IPS-20b (cell line): ENCODE results near the gene KRTAP10-5.

Experiments
- H3K27ac ChIP-seq: one replicate; pipeline ENCODE4 v1.5.1; 2013; ENCODE audit warnings: low read length
- H3K27me3 ChIP-seq: 2 replicates; pipeline ENCODE4 v1.6.1; 2013; ENCODE audit warnings: mild to moderate bottlenecking, low read length, inconsistent platforms; ENCODE audit not compliant: insufficient read depth
- H3K36me3 ChIP-seq: 2 replicates; pipeline ENCODE4 v1.6.1; 2013; ENCODE audit warnings: low read depth, mild to moderate bottlenecking, inconsistent platforms, low read length, moderate library complexity; ENCODE audit not compliant: insufficient read depth
- H3K4me1 ChIP-seq: 2 replicates; pipeline ENCODE4 v1.6.1; 2013; ENCODE audit warnings: mild to moderate bottlenecking, control low read depth, inconsistent platforms, low read length, moderate library complexity; ENCODE audit not compliant: insufficient read depth
- H3K4me3 ChIP-seq: 2 replicates; pipeline ENCODE4 v1.5.1; 2013; ENCODE audit warnings: mild to moderate bottlenecking, low read length, inconsistent platforms
- H3K9ac ChIP-seq: 2 replicates; pipeline ENCODE4 v1.6.1; 2013; ENCODE audit warnings: low read depth, mild to moderate bottlenecking, inconsistent platforms, low read length, moderate library complexity
- H3K9me3 ChIP-seq: 2 replicates; pipeline ENCODE4 v1.6.1; 2013; ENCODE audit warnings: mild to moderate bottlenecking, low read depth, low read length, inconsistent platforms; ENCODE audit not compliant: insufficient read depth

The KRTAP10-5 gene

GRCh38 chr21:44572959-44573583 is 7.3 kb downstream of the KRTAP10-5 start:
- no peak overlapping the region for H3K4me3 ChIP-seq
- H3K9ac ChIP-seq: no peak overlapping the region
- no peaks in the 10 kb centered on the region for H3K36me3 ChIP-seq

GRCh38 chr21:44571844-44572782 is 8.3 kb downstream of the KRTAP10-5 start:
- no peaks in the 10 kb centered on the region for H3K27me3 ChIP-seq
- peaks cover 3% of the 10 kb centered on the region for H3K9me3 ChIP-seq
- H3K27ac ChIP-seq: no peak overlapping the region
- H3K36me3 ChIP-seq: no peaks in the 10 kb centered on the region
- no peak overlapping the region for H3K4me3 ChIP-seq
- no peaks in the 10 kb centered on the region for H3K4me1 ChIP-seq
- no peak overlapping the region for H3K9ac ChIP-seq

More at GRCh38 chr21:44572959-44573583, 7.3 kb downstream of the KRTAP10-5 start:
- no peak overlapping the region for H3K27ac ChIP-seq
- peaks cover 6% of the 10 kb centered on the region for H3K9me3 ChIP-seq
- H3K27me3 ChIP-seq: no peaks in the 10 kb centered on the region
- H3K4me1 ChIP-seq: no peaks in the 10 kb centered on the region

DNA sequence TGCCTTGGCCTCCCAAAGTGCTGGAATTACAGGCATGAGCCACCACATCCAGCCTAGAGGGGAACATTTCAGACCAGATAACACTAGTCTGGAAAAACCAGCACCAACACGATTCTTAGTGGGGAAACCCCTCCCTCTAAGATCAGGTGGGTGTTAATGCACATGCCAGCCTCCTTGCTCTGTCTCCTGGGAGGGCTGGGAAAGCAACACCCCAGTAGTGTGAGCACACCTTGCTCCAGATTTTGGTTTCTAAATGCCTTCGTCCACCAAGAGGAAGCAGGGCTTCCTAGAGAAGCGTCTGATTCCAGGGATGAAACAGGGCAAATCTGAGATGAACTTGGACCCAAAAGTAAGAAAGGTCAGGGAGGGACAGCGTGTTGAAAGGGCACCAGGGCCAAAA is 9.1 kb downstream of the KRTAP10-5 start:
- no peak overlapping the region for H3K4me3 ChIP-seq
- no peaks in the 10 kb centered on the region; the same call in 1 of the 2 replicates for H3K9me3 ChIP-seq
- H3K36me3 ChIP-seq: no peaks in the 10 kb centered on the region
- no peaks in the 10 kb centered on the region for H3K27me3 ChIP-seq
- H3K4me1 ChIP-seq: no peaks in the 10 kb centered on the region
- H3K9ac ChIP-seq: no peak overlapping the region
- H3K27ac ChIP-seq: no peak overlapping the region

DNA sequence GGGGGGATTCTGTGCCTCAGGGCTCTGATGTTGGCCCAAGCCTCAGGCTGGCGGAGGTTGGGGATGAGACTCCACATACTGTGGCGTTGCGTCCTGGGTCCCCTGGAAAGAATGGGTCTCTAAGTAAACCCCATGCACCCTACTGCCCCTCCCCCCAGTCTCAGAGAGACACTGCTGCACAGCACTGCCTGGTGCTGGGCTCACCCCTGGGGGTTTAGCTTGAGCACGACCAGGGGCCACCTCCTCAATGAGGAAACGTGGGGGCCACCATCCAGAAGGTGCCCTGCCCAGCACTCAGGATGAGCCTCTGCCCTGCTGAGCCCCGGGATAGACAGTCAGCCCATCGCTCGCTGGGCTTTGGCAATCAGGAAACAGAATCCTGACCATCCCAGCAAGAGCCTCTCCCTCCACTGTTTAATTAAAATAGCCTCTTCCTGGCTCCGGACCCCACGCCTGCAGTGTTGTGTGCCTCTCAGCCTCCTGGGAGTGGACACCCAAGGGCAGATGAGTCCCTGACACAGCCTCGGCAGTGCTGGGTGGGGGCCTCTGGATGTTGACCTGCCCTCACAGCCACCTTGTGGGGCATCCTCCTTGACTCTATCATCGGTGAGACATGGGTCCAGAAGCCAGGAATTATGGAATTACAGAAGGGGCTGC is 10.4 kb downstream of the KRTAP10-5 start:
- Histone ChIP-seq H3K9ac (no peak overlapping the region), H3K27me3 (no peaks in the 10 kb centered on the region), H3K4me1 (no peaks in the 10 kb centered on the region), H3K4me3 (no peak overlapping the region), H3K36me3 (no peaks in the 10 kb centered on the region), H3K27ac (no peak overlapping the region), H3K9me3 (no peaks in the 10 kb centered on the region; the same call in 1 of the 2 replicates)

DNA sequence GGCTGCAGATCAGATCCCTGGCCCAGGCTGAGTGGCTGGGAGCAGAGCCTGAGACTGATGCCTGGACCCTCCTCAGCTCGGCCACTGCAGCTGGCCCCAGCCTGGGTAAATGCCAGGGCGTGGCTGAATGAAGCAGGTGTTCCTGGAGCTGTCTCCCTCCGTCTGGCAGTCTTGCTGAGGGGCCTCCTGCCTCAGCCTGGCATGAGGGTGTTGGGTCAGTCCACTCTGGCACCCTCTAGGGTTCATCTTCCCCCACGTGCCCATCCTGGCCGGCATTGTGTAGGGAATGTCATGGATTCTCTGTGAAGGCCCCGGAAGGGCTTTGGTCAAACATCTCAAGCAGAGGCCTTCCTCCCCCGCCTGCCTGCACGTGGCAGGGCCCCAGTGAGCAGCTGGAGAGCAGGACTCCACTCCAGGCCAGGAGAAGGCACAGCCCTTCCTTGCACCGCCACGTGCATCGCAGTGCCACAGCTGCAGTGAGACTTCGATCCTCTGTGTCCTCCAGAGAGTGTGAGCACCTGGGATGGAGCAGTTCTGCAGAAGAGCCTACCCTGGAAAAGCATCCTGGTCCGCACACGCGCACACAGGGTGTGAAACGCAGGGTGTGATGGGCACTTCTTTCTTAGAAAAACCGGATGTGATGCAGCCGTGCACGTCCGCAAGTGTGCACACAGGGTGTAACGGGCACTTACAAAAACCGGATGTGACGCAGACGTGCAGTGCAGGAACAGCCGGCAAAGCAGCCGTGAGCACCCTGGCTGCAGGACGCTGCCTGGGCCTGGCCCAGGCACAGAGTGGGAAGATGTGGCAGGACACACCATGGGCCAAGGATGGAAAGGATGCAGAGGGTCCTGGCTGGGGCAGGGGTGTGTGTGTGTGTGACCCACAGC is 11.5 kb downstream of the KRTAP10-5 start:
- Histone ChIP-seq H3K27me3 (no peaks in the 10 kb centered on the region), H3K9ac (no peak overlapping the region)

GRCh38 chr21:44568261-44568660 is 12.1 kb downstream of the KRTAP10-5 start:
- H3K27me3 ChIP-seq: no peaks in the 10 kb centered on the region
- H3K4me1 ChIP-seq: no peaks in the 10 kb centered on the region
- H3K4me3 ChIP-seq: no peak overlapping the region
- H3K9ac ChIP-seq: no peak overlapping the region
- no peak overlapping the region for H3K27ac ChIP-seq
- H3K9me3 ChIP-seq: no peaks in the 10 kb centered on the region; the same call in 1 of the 2 replicates
- no peaks in the 10 kb centered on the region for H3K36me3 ChIP-seq

More for the DNA sequence above, 11.5 kb downstream of the KRTAP10-5 start:
- H3K9me3 ChIP-seq: no peaks in the 10 kb centered on the region; the same call in 1 of the 2 replicates
- H3K4me1 ChIP-seq: no peaks in the 10 kb centered on the region
- H3K27ac ChIP-seq: no peak overlapping the region
- no peaks in the 10 kb centered on the region for H3K36me3 ChIP-seq
- no peak overlapping the region for H3K4me3 ChIP-seq

DNA sequence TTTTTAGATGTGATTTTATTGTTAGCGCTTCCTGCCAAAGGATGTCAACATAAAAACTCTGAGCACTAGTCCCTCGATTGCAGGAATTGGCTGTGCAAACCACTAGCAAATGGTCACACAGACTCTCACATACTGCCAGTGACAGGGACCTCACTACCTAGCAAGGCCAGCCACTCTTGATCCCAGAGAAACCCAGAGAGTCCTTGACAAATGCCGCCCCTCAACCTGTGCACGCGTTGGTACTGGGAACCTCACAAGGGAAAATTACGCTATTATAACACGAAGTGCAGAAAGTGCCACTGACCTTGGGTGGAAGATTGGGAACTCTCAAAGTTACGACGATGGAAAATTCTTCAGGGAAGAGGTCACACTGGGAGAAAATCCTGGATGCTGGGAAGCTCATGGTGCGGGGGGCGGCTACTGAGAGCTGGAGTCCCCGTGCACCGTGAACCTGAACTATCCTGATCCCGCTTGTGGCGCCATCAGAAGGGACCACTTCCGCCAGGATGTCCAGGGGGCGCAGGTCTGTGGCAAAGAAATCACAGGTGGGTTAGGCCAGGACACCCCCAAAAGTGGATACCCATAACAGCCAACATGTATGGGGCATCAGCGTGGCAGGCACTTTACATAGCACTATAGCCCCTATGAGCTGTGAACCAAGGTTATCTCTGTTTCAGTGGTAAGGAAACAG is 12.8 kb downstream of the KRTAP10-5 start:
- Histone ChIP-seq H3K36me3 (no peaks in the 10 kb centered on the region), H3K27me3 (no peaks in the 10 kb centered on the region)

GRCh38 chr21:44566403-44566802 is 14.0 kb downstream of the KRTAP10-5 start:
- Histone ChIP-seq H3K27ac (no peak overlapping the region), H3K27me3 (no peaks in the 10 kb centered on the region), H3K9me3 (no peaks in the 10 kb centered on the region; the same call in 1 of the 2 replicates), H3K9ac (no peak overlapping the region), H3K4me1 (no peaks in the 10 kb centered on the region), H3K4me3 (no peak overlapping the region), H3K36me3 (no peaks in the 10 kb centered on the region)

More for the DNA sequence above, 12.8 kb downstream of the KRTAP10-5 start:
- Histone ChIP-seq H3K9ac (no peak overlapping the region), H3K9me3 (no peaks in the 10 kb centered on the region; the same call in 1 of the 2 replicates), H3K4me3 (no peak overlapping the region), H3K4me1 (no peaks in the 10 kb centered on the region), H3K27ac (no peak overlapping the region)

- no peaks in the 10 kb centered on the region for H3K27me3 ChIP-seq
- no peaks in the 10 kb centered on the region for H3K4me1 ChIP-seq
- H3K9ac ChIP-seq: no peak overlapping the region
- no peak overlapping the region for H3K27ac ChIP-seq
- H3K36me3 ChIP-seq: no peaks in the 10 kb centered on the region
- no peak overlapping the region for H3K4me3 ChIP-seq
- H3K9me3 ChIP-seq: no peaks in the 10 kb centered on the region
Observed at GRCh38 chr21:44564886-44565598, 15.4 kb downstream of the KRTAP10-5 start.

- Histone ChIP-seq H3K4me1 (no peaks in the 10 kb centered on the region), H3K27ac (no peak overlapping the region), H3K9me3 (no peaks in the 10 kb centered on the region), H3K27me3 (no peaks in the 10 kb centered on the region), H3K4me3 (no peak overlapping the region), H3K36me3 (no peaks in the 10 kb centered on the region), H3K9ac (no peak overlapping the region)
Observed at GRCh38 chr21:44564099-44564498, 16.3 kb downstream of the KRTAP10-5 start.
